ENCODE measurements around the gene TPPP2.
"Not testable (repeated sequence)": the region's sequence is repeated elsewhere in the genome, so short reads cannot be mapped to it uniquely, and the experiment has no call there.

The TPPP2 gene

GRCh38 chr14:21038441-21039422 is 8.7 kb downstream of the TPPP2 start:
- no peak for DNase-seq (ENCODE audit: low spot score)

- DNase-seq (ENCODE audit: low spot score): no peak
These were observed 9.8 kb downstream of the TPPP2 start for GRCh38 chr14:21039585-21040369.

DNA sequence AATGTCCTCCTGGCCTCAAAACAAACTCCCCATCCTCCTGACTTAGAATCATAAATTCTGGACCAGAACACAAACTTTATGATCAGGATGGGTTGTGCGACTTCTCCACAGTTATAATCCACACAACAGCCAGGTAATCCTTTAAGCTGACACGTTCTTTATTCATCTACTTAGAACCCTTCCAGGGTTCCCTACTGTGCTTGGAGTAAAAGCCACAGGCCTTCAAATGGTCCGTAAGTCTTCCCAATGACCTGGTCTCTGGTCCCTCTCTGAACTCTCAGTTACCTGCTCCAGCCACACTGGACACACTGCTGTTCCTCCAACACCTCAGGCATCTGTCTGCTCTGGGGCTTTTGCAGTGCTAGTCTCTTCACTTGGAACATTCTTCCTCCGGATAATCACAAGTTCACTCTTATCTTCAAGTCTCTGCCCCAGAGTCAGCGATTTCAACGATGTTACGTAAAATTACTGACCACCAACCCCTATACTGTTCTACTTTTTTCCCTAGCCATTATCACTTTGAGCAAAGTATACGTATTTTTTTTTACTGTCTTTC is 10.4 kb downstream of the TPPP2 start:
- DNase-seq (ENCODE audit: low spot score): no peak

DNA sequence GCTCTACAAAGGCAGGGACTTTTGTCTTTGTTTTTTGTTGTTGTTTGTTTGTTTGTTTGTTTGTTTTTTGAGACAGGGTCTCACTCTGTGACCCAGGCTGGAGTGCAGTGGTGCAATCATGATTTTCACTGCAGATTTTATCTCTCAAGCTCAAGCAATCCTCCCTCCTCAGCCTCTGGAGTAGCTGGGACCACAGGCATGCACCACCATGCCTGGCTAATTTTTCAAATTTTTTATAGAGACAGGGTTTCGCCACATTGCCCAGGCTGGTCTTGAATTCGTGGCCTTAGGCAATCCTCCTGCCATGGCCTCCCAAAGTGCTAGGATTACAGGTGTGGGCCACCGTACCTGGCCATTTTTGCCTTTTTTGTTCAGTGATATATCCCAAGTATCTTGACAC is 10.9 kb downstream of the TPPP2 start:
- DNase-seq (ENCODE audit: low spot score): not testable (repeated sequence)

- no peak for DNase-seq (ENCODE audit: low spot score)
These were observed 11.8 kb downstream of the TPPP2 start, which contains the start of gene RNASE7 for GRCh38 chr14:21041676-21042433. RNASE7 (plus strand) TSS chr14:21042362; CDS start chr14:21042993, 631 bp downstream.

DNA sequence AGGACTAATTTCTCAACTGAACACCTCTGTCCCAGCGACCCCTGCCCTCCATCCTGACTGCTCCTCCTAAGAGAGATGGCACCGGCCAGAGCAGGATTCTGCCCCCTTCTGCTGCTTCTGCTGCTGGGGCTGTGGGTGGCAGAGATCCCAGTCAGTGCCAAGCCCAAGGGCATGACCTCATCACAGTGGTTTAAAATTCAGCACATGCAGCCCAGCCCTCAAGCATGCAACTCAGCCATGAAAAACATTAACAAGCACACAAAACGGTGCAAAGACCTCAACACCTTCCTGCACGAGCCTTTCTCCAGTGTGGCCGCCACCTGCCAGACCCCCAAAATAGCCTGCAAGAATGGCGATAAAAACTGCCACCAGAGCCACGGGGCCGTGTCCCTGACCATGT is 12.9 kb downstream of the TPPP2 start:
- DNase-seq (ENCODE audit: low spot score): no peak

- DNase-seq (ENCODE audit: low spot score): no peak
These were observed 13.5 kb downstream of the TPPP2 start for GRCh38 chr14:21043387-21043973.

GRCh38 chr14:21043974-21044618 is 14.1 kb downstream of the TPPP2 start:
- DNase-seq (ENCODE audit: low spot score): no peak

DNA sequence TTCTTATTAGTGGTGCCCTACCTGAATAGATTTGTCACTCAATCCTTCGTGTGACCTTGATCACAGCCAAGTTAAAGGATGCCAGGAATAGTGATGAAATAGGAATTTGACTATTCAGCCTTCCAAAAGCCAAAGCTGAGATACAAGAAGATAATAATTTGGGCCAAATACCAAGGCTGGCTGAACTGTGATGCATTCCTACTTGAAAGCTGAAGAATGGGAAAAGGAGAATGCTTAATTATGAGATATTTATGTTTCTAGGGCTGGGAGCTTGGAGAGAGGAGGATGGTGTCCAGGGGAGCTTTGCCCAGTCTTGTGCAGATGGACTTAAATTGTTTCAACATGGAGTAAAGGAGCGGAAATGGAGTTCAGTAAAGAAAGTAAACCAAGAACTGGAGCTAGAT is 17.4 kb downstream of the TPPP2 start:
- DNase-seq (ENCODE audit: low spot score): no peak

DNA sequence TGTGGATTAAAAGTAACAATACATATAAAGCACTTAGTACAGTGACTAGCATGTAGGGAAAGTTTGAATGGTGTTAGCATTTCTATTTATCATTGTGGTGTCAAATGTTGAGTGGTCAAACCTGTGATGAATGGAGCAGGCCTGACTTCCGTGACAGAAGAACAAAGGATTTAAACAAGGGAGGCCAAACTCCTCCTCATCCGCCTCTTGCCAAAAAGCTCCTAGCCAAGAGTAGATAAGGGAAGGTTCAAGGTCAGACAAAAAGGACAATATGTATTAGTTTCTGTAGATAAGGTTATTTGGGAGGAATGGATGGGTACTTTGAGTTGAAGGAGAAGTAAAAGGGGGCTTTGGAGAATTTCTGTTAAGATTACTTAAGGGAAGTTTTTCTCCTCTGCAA is 18.6 kb downstream of the TPPP2 start:
- no peak for DNase-seq (ENCODE audit: low spot score)

DNA sequence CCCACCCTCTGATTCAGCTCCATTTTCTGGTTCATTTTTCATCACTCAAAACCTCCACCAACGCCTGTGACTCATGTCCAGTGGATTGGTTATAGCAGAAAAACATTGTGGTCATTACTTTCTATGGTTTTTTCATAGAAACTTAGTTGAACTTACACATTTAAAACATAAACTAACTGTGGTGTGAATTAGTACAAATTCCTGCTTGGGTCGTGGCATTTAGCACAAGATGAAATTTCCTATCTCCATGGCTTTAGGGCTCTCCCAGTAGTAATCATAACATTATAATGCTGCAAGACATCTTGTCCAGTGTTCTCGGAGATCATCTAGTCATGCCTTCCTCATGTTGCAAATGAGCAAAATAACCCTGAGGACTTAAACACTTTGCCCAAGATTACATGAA is 19.3 kb downstream of the TPPP2 start:
- no peak for DNase-seq (ENCODE audit: low spot score)

GRCh38 chr14:21050597-21050996 is 20.6 kb downstream of the TPPP2 start:
- DNase-seq (ENCODE audit: low spot score): no peak

DNA sequence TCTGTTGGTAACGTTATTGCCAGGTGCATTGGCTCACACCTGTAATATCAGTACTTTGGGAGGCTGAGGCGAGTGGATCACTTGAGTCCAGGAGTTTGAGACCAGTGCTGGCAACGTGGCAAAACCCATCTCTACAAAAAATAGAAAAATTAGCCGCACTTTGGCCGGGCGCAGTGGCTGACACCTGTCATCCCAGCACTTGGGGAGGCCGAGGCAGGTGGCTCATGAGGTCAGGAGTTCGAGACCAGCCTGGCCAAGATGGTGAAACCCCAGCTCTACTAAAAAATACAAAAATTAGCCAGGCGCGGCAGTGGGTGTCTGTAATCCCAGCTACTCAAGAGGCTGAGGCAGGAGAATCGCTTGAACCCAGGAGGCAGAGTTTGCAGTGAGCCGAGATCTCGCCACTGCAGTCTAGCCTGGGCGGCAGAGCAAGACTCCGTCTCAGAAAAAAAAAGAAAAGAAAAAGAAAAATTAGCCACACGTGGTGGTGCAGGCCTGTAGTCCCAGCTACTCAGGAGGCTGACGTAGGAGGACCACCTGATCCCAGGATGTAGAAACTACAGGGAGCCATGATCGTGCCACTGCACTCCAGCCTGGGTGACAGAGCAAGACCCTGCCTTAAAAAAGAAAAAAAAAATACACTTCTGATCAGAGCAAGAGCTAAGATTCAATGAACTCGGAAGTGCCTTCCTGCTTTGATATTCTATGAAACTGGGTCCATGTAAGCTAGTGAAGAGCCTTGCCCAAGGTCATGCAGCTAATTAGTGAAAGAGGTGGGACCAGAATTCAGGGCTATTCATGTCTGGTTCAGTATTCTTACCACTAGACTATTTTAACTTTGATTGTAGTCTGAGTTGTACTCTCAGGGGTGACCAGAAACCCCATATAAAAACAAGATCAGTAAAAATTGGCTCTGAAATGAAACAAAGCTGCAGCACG is 23.4 kb downstream of the TPPP2 start:
- DNase-seq (ENCODE audit: low spot score): no peak

DNA sequence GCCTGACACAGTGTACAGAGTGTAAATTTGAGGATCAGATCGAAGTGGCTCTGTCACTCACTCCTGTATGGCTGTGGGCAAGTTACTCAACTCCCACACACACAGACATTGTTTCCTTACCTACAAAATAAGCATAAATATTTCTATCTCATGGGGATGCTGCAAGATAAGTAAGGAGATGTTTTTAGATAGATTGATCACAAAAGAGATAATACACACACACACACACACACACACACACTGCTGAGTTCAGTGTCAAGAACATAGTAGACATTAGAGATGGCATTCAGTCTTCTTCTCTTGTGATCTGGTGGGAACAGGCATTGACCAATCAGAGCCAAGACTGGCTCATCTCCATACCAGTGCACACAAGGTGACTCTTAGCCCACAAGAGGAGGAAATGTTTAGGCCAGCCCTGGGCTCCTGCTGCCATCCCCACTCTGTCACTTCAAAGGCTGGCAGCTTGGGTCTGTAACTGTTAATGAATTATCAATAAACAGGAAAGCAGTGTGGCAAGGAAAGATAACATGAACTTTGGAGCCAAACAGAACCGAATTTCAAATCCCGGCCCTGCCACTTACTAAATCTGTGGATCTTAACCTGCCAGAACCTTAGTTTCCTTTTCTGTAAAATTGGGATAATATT is 24.2 kb downstream of the TPPP2 start:
- no peak for DNase-seq (ENCODE audit: low spot score)

DNA sequence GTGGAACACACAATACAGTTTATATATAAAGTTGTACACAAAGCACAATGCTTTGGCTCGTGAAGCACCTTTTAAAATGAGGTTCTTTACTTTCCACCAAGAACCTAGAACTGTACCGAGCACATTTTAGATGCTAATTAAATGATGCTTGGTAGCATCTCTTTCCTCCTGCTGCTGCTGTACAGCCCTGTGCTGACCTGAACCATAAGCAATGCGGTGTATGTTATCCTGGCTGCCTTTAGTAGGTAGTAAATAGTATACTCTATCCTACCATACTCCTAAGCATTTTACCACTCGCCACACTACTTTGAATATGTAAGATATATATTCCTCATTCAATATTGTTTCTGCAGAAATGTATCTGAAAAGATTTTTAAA is 24.7 kb downstream of the TPPP2 start:
- DNase-seq (ENCODE audit: low spot score): no peak

DNA sequence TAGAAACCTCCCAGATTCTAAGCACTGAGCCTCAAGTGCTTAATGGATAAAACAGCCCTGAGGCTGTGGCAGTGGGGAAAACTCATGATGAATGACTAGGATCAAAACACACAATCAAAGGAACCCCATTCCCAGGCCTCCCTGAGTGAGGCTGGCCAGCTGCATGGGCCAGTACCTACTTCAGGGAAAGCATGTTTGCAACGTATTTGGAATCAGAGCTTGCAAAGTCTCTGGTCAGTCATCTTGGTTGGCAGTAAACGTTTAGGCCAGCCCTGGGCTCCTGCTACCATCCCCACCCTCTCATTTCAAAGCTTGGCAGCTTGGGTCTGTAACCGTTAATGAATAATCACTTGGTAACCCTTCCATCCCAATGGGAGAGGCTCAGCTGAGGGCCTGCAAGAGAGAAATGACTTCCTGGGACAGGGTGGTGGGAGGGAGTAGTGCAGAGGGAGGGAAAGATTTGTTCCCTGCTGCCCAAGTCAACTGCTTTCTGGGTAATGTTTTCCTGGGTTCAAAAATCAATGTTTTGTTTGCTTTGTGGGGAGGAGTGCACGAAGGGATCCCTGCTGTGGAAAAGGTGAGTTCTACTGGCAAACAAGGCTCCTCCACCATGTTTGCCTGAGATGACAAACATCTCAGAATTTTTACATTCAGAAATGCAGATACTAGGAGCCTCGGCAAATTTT is 25.6 kb downstream of the TPPP2 start:
- no peak for DNase-seq (ENCODE audit: low spot score)

- DNase-seq (ENCODE audit: low spot score): no peak
These were observed 26.6 kb downstream of the TPPP2 start for GRCh38 chr14:21056520-21057163.
